IMR-90 (cell line): ENCODE data around the gene LY6G5C. TPM values are rescaled to one million over a fixed set of nuclear protein-coding genes. Genes with fewer than 3 reads are reported as not detected.
A peak's percentile ranks its signal among the peaks of the same experiment; 100 is the strongest.

Experiments
- ATAC-seq: fragments of 200-7000 bp; cut with Tn5 transposase; 2 replicates; pipeline ENCODE4 v1.9.1; 2020; ENCODE audit warnings: low read depth, mild to moderate bottlenecking, moderate library complexity
- BruUV-seq: library from RNA; stranded (reverse); fragments of 400-500 nt; replicated peaks from 2 replicates; lab custom pipeline; 2021; lab: Mats Ljungman, UMichigan
- CTCF ChIA-PET: fragments of 300-600 bp; formaldehyde crosslinking; extraction: SDS; loops from one replicate; lab custom pipeline; 2021; ENCODE audit warnings: antibody characterized with exemption; lab: Yijun Ruan, JAX
- POLR2A ChIA-PET: fragments of 300-600 bp; sonication (Branson Sonifier 250); formaldehyde crosslinking; loops from one replicate; lab custom pipeline; 2022; ENCODE audit warnings: antibody characterized with exemption; ENCODE audit not compliant: unreplicated experiment; lab: Charles Lee
- DNase-seq: peaks from one replicate; pipeline ENCODE4 v3.0.0; 2013
- H2AFZ ChIP-seq: replicated peaks from 2 replicates; pipeline ENCODE3; 2013; ENCODE audit warnings: low read length, mild to moderate bottlenecking; ENCODE audit not compliant: poor library complexity
- H2AK5ac ChIP-seq: 2 replicates; pipeline ENCODE4 v1.6.1; 2013; ENCODE audit warnings: low read depth, low read length, inconsistent platforms
- H2AK9ac ChIP-seq: replicated peaks from 2 replicates; pipeline ENCODE3; 2013; ENCODE audit warnings: mild to moderate bottlenecking, low read depth, low read length, moderate library complexity; ENCODE audit not compliant: poor library complexity
- H2BK120ac ChIP-seq: 2 replicates; pipeline ENCODE4 v1.6.1; 2013; ENCODE audit warnings: low read depth, low read length, inconsistent platforms
- H2BK15ac ChIP-seq: 3 replicates; pipeline ENCODE4 v1.6.1; 2013; ENCODE audit warnings: low read depth, low read length, inconsistent platforms
- H2BK20ac ChIP-seq: 2 replicates; pipeline ENCODE4 v1.6.1; 2013; ENCODE audit warnings: low read depth, mild to moderate bottlenecking, inconsistent platforms, low read length, moderate library complexity
- H2BK5ac ChIP-seq: 2 replicates; pipeline ENCODE4 v1.6.1; 2013; ENCODE audit warnings: mild to moderate bottlenecking, low read depth, low read length, inconsistent platforms; ENCODE audit not compliant: poor library complexity, severe bottlenecking
- H3K14ac ChIP-seq: replicated peaks from 2 replicates; pipeline ENCODE4 v1.6.1; 2013; ENCODE audit warnings: low read depth, low read length, inconsistent platforms
- H3K18ac ChIP-seq: 2 replicates; pipeline ENCODE4 v1.6.1; 2013; ENCODE audit warnings: low read depth, low read length, control low read depth
- H3K23ac ChIP-seq: 2 replicates; pipeline ENCODE4 v1.6.1; 2013; ENCODE audit warnings: low read depth, low read length, inconsistent platforms
- H3K27ac ChIP-seq: 2 replicates; pipeline ENCODE4 v1.5.1; 2013; ENCODE audit warnings: mild to moderate bottlenecking, control low read depth, low read length; ENCODE audit not compliant: insufficient read depth
- H3K27me3 ChIP-seq: 2 replicates; pipeline ENCODE4 v1.6.1; 2013; ENCODE audit warnings: low read length; ENCODE audit not compliant: control insufficient read depth, insufficient read depth
- H3K36me3 ChIP-seq: 2 replicates; pipeline ENCODE4 v1.6.1; 2013; ENCODE audit warnings: low read length, mixed read lengths; ENCODE audit not compliant: control insufficient read depth, insufficient read depth
- H3K4ac ChIP-seq: 2 replicates; pipeline ENCODE4 v1.6.1; 2013; ENCODE audit warnings: low read depth, low read length, inconsistent platforms
- H3K4me1 ChIP-seq: 2 replicates; pipeline ENCODE4 v1.6.1; 2013; ENCODE audit warnings: low read length, mixed read lengths; ENCODE audit not compliant: control insufficient read depth, insufficient read depth
- H3K4me2 ChIP-seq: 2 replicates; pipeline ENCODE4 v1.6.1; 2013; ENCODE audit warnings: low read depth, mild to moderate bottlenecking, control low read depth, low read length, moderate library complexity
- H3K4me3 ChIP-seq: 2 replicates; pipeline ENCODE4 v1.5.1; 2013; ENCODE audit warnings: low read depth, mild to moderate bottlenecking, control low read depth, low read length, moderate library complexity; ENCODE audit not compliant: insufficient read depth
- H3K56ac ChIP-seq: 2 replicates; pipeline ENCODE4 v1.6.1; 2013; ENCODE audit warnings: low read length, inconsistent platforms; ENCODE audit not compliant: insufficient read depth; ENCODE audit errors: extremely low read depth
- H3K79me1 ChIP-seq, 2 experiments: 2 replicates each; pipeline ENCODE4 v1.6.1; 2013; ENCODE audit warnings: low read length in 2 of 2, inconsistent platforms in 1 of 2, low read depth in 1 of 2
- H3K9ac ChIP-seq: 2 replicates; pipeline ENCODE4 v1.6.1; 2013; ENCODE audit warnings: low read depth, low read length, control low read depth
- H3K9me1 ChIP-seq: 2 replicates; pipeline ENCODE4 v1.6.1; 2013; ENCODE audit warnings: low read length, inconsistent platforms; ENCODE audit not compliant: insufficient read depth
- H3K9me3 ChIP-seq: 2 replicates; pipeline ENCODE4 v1.6.1; 2013; ENCODE audit warnings: low read length; ENCODE audit not compliant: control insufficient read depth, insufficient read depth
- H4K20me1 ChIP-seq: 2 replicates; pipeline ENCODE4 v1.6.1; 2013; ENCODE audit warnings: low read length, inconsistent platforms; ENCODE audit not compliant: insufficient read depth
- H4K5ac ChIP-seq: 2 replicates; pipeline ENCODE4 v1.6.1; 2013; ENCODE audit warnings: mild to moderate bottlenecking, low read depth, low read length, control low read depth
- H4K8ac ChIP-seq, 2 experiments: 2 replicates each; pipeline ENCODE4 v1.6.1; 2013; ENCODE audit warnings: low read depth in 2 of 2, low read length in 2 of 2, control low read depth in 1 of 2, inconsistent platforms in 1 of 2
- H4K91ac ChIP-seq: 2 replicates; pipeline ENCODE4 v1.6.1; 2013; ENCODE audit warnings: low read depth, low read length, inconsistent platforms; ENCODE audit not compliant: insufficient read depth
- BHLHE40 ChIP-seq: fragments of 150-350 bp; IDR thresholded peaks from 2 replicates; pipeline ENCODE4 v1.6.1; 2016; ENCODE audit warnings: mild to moderate bottlenecking, low read depth, low read length
- CEBPB ChIP-seq: IDR thresholded peaks from 2 replicates; pipeline ENCODE4 v1.6.1; 2012; ENCODE audit warnings: low read depth, low read length, improper control_type of control experiment
- CHD1 ChIP-seq: IDR thresholded peaks from 2 replicates; pipeline ENCODE4 v1.6.1; 2012; ENCODE audit warnings: low read depth, low read length, improper control_type of control experiment
- CTCF ChIP-seq: conservative IDR thresholded peaks from 2 replicates; pipeline ENCODE4 v1.5.1; 2012; ENCODE audit warnings: mild to moderate bottlenecking, low read depth, low read length, improper control_type of control experiment
- ELK1 ChIP-seq: fragments of 150-350 bp; IDR thresholded peaks from 2 replicates; pipeline ENCODE4 v1.6.1; 2016; ENCODE audit warnings: low read depth, mild to moderate bottlenecking, low read length, moderate library complexity, borderline replicate concordance
- MXI1 ChIP-seq: IDR thresholded peaks from 2 replicates; pipeline ENCODE4 v1.6.1; 2012; ENCODE audit warnings: low read depth, mild to moderate bottlenecking, low read length, moderate library complexity, borderline replicate concordance
- RAD21 ChIP-seq: IDR thresholded peaks from 2 replicates; pipeline ENCODE4 v1.6.1; 2012; ENCODE audit warnings: low read length, improper control_type of control experiment
- RCOR1 ChIP-seq: IDR thresholded peaks from 2 replicates; pipeline ENCODE4 v1.6.1; 2012; ENCODE audit warnings: mild to moderate bottlenecking, low read length, improper control_type of control experiment; ENCODE audit not compliant: insufficient replicate concordance
- RFX5 ChIP-seq: IDR thresholded peaks from 2 replicates; pipeline ENCODE4 v1.8.0; 2012; ENCODE audit warnings: low read depth, mild to moderate bottlenecking, low read length, moderate library complexity
- SMC3 ChIP-seq: fragments of 150-350 bp; IDR thresholded peaks from 2 replicates; pipeline ENCODE4 v1.6.1; 2016; ENCODE audit warnings: low read depth, mild to moderate bottlenecking, antibody characterized with exemption, low read length, moderate library complexity
- USF2 ChIP-seq: fragments of 150-350 bp; IDR thresholded peaks from 2 replicates; pipeline ENCODE4 v1.6.1; 2017; ENCODE audit warnings: mild to moderate bottlenecking, antibody characterized with exemption, low read length, low read depth
- WGBS, 2 experiments: methylation state at CpG; one replicate each; pipeline versions ENCODE4 v1.1.5 to v1.1.7; 2013; ENCODE audit warnings: missing lambda C conversion rate in 2 of 2; ENCODE audit not compliant: insufficient read length in 1 of 2; ENCODE audit errors: extremely low coverage in 2 of 2; 5-methylcytosine and 5-hydroxymethylcytosine counted together
- dilution Hi-C: fragments of 300-500 bp; cut with HindIII; formaldehyde crosslinking; loops from one replicate; pipeline ENCODE4 v1.14.3; 2018; ENCODE audit warnings: low sequenced_read_pairs; ENCODE audit not compliant: unreplicated experiment
- in situ Hi-C: fragments of 300-500 bp; cut with MboI; formaldehyde crosslinking; loops from 3 replicates; pipeline ENCODE4 v1.14.3; 2019; ENCODE audit warnings: low sequenced_read_pairs, inconsistent platforms, mixed read lengths
- intact Hi-C: fragments of 100-400 bp; cut with micrococcal nuclease; formaldehyde crosslinking; loops from 2 replicates; pipeline ENCODE4 v1.10.0; 2022
- polyA plus RNA-seq, 3 experiments: library from polyadenylated mRNA; depleted of rRNA; stranded (reverse); fragments of >200 nt; gene quantifications; 2 replicates each; pipeline ENCODE4 v1.2.3, GENCODE V29; 2012; ENCODE audit warnings: low replicate concordance in 1 of 3
- total RNA-seq: library from RNA; depleted of rRNA; stranded (reverse); fragments of >200 nt; gene quantifications from 2 replicates; pipeline ENCODE4 v1.2.3, GENCODE V29; 2012

The LY6G5C gene
- total and polyA plus RNA-seq, 2 of the 4 experiments (the other 2 are of a cell fraction) = 0.18 to 2.0 TPM

GRCh38 chr6:31631681-31632278 lies 49.1 kb downstream of the LY6G5C start:
- no peaks in the 10 kb centered on the region for H3K9me3 ChIP-seq
- no peak for DNase-seq
- CTCF ChIA-PET = no interaction called here
- H4K8ac ChIP-seq = no peak overlapping the region
- no peak overlapping the region for H3K4me2 ChIP-seq
- no peak overlapping the region for H2BK20ac ChIP-seq
- no peaks in the 10 kb centered on the region for H3K9me1 ChIP-seq
- H3K79me1 ChIP-seq = peaks cover 40 to 56% of the 10 kb centered on the region in 2 experiments
- POLR2A ChIA-PET = no interaction called here
- H2AFZ ChIP-seq = peak overlapping the region; percentile 13
- 92% methylated on average over 8 of the region's 32 CpGs; no CpG with 5 or more reads in 1 of the 2 experiments for WGBS, 2 experiments
- H2BK5ac ChIP-seq = no peak overlapping the region
- H3K4me1 ChIP-seq = no peaks in the 10 kb centered on the region
- H3K23ac ChIP-seq = no peak overlapping the region
- no peaks in the 10 kb centered on the region for H3K27me3 ChIP-seq
- no peak overlapping the region for H2AK5ac ChIP-seq
- no peak overlapping the region for H4K5ac ChIP-seq
- H2BK120ac ChIP-seq = no peak overlapping the region
- peaks cover 27% of the 10 kb centered on the region for H4K20me1 ChIP-seq
- no peak overlapping the region for H3K4ac ChIP-seq
- H3K56ac ChIP-seq = no peak overlapping the region
- H3K27ac ChIP-seq = no peak overlapping the region
- no peak overlapping the region for H2BK15ac ChIP-seq
- H3K18ac ChIP-seq = no peak overlapping the region
- intact Hi-C loops = no loop called here
- H3K4me3 ChIP-seq = no peak overlapping the region
- in situ Hi-C loops = no loop called here
- peaks cover 93% of the 10 kb centered on the region for H3K36me3 ChIP-seq
- dilution Hi-C loops = no loop called here
- no TSS peak for BruUV-seq
- no peak overlapping the region for H3K14ac ChIP-seq
- no peak overlapping the region for H2AK9ac ChIP-seq
- H4K91ac ChIP-seq = no peak overlapping the region
- no peak for ATAC-seq
- no peak overlapping the region for H3K9ac ChIP-seq
- no peak for TF ChIP-seq ELK1
- TF ChIP-seq MXI1 = no peak
- TF ChIP-seq RAD21 = no peak
- TF ChIP-seq CHD1 = no peak
- no peak for TF ChIP-seq SMC3
- no peak for TF ChIP-seq USF2
- TF ChIP-seq BHLHE40 = no peak
- no peak for TF ChIP-seq CTCF
- no peak for TF ChIP-seq RCOR1
- TF ChIP-seq CEBPB = no peak
- TF ChIP-seq RFX5 = no peak
